Effector memory CD4-positive, alpha-beta T cell (primary cell): ENCODE measurements around the gene ZNF485.

ENCODE experiments used
- DNase-seq, 3 donors: peaks; one replicate each; pipeline ENCODE4 v3.0.0-alpha.2; 2020
- H3K27ac ChIP-seq: 2 replicates; pipeline ENCODE4 v1.7.0; 2013; ENCODE audit warnings: mild to moderate bottlenecking, low read length, moderate library complexity; ENCODE audit not compliant: insufficient read depth, poor library complexity, severe bottlenecking
- H3K27me3 ChIP-seq: replicated peaks from 2 replicates; pipeline ENCODE4 v1.7.0; 2013; ENCODE audit warnings: mild to moderate bottlenecking, low read length; ENCODE audit not compliant: insufficient read depth, control insufficient read depth, poor library complexity, severe bottlenecking
- H3K36me3 ChIP-seq: 2 replicates; pipeline ENCODE4 v1.7.0; 2013; ENCODE audit warnings: mild to moderate bottlenecking, low read length, moderate library complexity; ENCODE audit not compliant: control insufficient read depth, insufficient read depth
- H3K4me1 ChIP-seq: 2 replicates; pipeline ENCODE4 v1.7.0; 2013; ENCODE audit warnings: low read length, mild to moderate bottlenecking; ENCODE audit not compliant: control insufficient read depth, insufficient read depth, poor library complexity, severe bottlenecking
- H3K4me3 ChIP-seq: 2 replicates; pipeline ENCODE4 v1.7.0; 2013; ENCODE audit warnings: low read length, low read depth, mild to moderate bottlenecking; ENCODE audit not compliant: insufficient read depth, poor library complexity, severe bottlenecking
- H3K9me3 ChIP-seq: 2 replicates; pipeline ENCODE4 v1.7.0; 2013; ENCODE audit warnings: mild to moderate bottlenecking, low read length, moderate library complexity; ENCODE audit not compliant: control insufficient read depth
- total RNA-seq, 3 donors: gene quantifications; one replicate each; lab custom pipeline; 2026; lab: John Stamatoyannopoulos, UW

The ZNF485 gene
- total RNA-seq: 1.9 to 4.7 (median 4.5) reads per million in 3 donors

DNA sequence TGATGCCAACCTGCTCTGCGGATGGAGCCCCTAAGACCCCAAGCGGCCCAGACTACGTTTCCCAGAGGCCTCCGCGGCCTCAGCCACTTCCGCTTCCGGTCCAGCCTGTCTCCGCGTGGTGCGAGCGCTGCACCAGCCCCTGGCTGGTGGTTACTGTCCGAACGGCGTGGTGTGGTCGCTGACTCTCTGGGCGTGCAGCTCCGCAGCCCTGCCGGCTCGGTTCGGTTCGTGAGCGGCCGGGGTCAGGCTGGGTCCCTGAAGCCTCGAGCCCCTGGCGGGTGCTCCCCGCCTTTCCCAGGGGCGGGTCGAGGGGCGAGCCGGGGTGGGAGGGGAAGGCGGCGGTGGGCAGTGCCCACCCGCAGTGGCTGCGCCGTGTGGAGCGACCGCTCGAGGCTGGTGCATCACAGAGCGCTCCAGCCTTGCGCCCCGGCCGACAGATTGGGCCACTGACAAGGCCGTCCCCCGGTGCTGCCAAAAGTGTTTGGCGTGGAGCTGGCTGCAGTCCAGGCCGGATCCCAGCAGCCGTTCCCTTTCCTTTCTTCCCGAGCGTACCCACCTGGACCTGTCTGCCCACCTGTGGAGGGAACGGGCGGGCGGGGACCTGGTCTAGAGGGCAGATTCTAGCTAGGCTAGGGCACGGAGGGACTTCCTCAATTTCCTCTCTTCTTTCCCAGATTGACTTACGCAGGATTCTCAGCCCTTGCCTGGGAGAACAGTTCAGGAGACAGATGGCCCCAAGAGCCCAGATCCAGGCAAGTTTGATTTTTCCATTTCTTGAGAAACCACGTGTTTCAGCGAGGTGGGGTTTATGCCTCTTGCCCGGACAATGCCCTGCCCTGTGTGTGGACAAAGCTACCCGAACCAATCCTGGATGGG, at the start of gene ZNF485:
ZNF485 (plus strand) TSS at position 116 of the 876 bp plus-strand sequence; CDS start at position 729, 613 bp downstream.
- Histone ChIP-seq H3K9me3 (no peaks in the 10 kb centered on the region), H3K4me1 (peaks cover 5% of the 10 kb centered on the region), H3K27ac (peak within 1 kb of the TSS; percentile 56), H3K36me3 (no peaks in the 10 kb centered on the region), H3K27me3 (no peaks in the 10 kb centered on the region), H3K4me3 (peak within 1 kb of the TSS; percentile 89)
- DNase-seq: peak; percentile 12 to 37 (median 29)

DNA sequence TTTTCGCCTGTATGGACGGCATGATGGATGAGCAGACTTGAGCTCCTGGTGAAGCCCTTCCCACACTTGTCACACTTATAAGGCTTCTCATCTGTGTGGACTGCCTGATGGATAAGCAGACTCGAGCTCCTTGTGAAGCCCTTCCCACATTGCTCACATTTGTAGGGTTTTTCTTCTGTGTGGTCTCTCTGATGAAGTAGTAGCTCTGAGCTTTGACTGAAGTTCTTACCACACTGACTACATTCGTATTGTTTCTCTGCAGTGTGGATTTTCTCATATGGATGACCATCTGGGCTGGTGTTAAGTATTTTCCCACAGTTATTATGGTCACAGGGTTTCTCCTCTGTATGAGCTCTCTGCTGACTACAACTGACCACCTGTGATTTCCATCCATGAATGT, 49.0 kb upstream of the ZNF485 start:
- H3K4me3 ChIP-seq: no peak overlapping the region
- no peaks in the 10 kb centered on the region for H3K4me1 ChIP-seq
- no peak for DNase-seq
- peaks cover 9% of the 10 kb centered on the region for H3K36me3 ChIP-seq
- H3K27ac ChIP-seq: no peak overlapping the region
- peaks cover 14% of the 10 kb centered on the region for H3K9me3 ChIP-seq
- no peaks in the 10 kb centered on the region for H3K27me3 ChIP-seq

DNA sequence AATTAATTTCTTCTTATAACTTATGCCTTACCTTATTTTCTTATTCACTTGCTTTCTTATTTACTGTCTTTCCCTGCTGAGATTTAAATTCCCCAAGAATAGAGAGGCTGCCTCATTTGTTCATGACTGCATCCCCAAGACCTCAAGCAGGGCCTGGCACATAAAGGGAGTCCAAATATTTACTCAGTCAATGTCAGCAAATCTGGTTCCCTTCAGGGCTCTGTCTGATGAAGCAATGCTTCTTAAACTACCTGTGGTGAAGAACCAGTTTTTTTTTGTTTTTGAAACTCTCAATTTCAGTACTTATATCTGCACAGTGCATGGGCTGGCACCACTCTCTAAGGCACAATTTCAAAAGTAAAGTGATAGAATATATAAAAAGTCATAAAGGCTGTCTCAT, 36.6 kb upstream of the ZNF485 start:
- peaks cover under 1% of the 10 kb centered on the region for H3K4me1 ChIP-seq
- H3K4me3 ChIP-seq: no peak overlapping the region
- no peaks in the 10 kb centered on the region for H3K9me3 ChIP-seq
- no peaks in the 10 kb centered on the region for H3K27me3 ChIP-seq
- H3K36me3 ChIP-seq: peaks cover 3% of the 10 kb centered on the region
- no peak overlapping the region for H3K27ac ChIP-seq
- DNase-seq: no peak

DNA sequence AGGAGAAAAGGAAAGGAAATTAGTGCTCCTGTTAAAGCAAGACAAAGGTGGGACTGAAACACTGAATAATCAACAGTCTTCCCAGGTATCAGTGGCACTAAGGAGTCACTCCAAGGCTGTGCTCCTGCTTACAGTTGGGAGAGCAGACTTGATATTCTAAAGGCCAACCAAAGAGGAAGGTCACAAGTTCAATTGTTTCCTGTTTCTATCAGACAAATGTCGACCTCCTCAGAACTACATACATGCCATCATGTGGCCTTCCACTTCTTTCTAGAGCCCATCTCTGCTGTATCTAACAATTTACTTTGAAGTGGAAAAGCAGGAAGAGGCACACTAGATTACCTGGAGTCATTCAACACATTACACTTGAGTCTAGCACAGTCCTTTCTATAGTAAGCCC, 35.3 kb upstream of the ZNF485 start:
- no peaks in the 10 kb centered on the region for H3K27me3 ChIP-seq
- DNase-seq: no peak
- H3K36me3 ChIP-seq: no peaks in the 10 kb centered on the region
- H3K27ac ChIP-seq: no peak overlapping the region
- no peak overlapping the region for H3K4me3 ChIP-seq
- peaks cover 6% of the 10 kb centered on the region for H3K4me1 ChIP-seq
- no peaks in the 10 kb centered on the region for H3K9me3 ChIP-seq

DNA sequence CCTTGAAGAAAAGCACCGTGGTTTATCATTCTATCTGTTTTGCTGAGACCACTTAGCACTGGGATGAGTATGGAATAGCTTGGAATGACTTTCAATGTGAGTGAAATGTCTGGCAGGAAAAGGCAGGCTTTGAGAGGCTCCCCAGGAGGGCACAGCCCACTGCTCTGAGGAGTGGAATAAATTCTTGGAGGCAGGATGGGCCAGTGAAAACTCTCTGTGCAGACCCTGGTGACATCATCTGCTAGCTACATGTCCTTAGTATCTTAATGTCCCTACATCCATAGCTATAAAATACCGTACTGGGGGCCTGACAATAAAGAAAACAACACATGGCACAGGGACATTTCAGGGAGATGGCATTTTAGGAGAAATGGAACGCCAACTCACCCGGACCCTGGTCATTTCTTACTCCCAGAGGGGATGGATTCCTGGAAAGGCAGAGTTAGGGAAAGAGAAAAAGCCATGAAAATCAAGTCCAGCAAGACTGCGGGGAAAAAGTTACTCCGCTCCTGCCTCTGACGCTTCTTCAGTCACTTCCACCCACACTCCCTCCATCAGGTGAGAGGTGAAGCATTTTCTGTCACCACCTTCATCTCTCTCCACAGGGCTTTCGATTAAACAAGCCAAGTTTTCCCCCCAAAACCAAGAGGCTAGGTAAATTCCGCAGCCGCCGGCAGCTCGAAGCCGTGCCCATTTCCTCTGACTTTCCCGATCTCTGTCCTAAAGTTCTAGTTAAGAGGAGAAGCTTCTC, 32.8 kb upstream of the ZNF485 start:
- no peaks in the 10 kb centered on the region for H3K9me3 ChIP-seq
- H3K27me3 ChIP-seq: no peaks in the 10 kb centered on the region
- DNase-seq: no peak
- no peak overlapping the region for H3K4me3 ChIP-seq
- H3K36me3 ChIP-seq: no peaks in the 10 kb centered on the region
- H3K4me1 ChIP-seq: peaks cover 6% of the 10 kb centered on the region
- no peak overlapping the region for H3K27ac ChIP-seq

DNA sequence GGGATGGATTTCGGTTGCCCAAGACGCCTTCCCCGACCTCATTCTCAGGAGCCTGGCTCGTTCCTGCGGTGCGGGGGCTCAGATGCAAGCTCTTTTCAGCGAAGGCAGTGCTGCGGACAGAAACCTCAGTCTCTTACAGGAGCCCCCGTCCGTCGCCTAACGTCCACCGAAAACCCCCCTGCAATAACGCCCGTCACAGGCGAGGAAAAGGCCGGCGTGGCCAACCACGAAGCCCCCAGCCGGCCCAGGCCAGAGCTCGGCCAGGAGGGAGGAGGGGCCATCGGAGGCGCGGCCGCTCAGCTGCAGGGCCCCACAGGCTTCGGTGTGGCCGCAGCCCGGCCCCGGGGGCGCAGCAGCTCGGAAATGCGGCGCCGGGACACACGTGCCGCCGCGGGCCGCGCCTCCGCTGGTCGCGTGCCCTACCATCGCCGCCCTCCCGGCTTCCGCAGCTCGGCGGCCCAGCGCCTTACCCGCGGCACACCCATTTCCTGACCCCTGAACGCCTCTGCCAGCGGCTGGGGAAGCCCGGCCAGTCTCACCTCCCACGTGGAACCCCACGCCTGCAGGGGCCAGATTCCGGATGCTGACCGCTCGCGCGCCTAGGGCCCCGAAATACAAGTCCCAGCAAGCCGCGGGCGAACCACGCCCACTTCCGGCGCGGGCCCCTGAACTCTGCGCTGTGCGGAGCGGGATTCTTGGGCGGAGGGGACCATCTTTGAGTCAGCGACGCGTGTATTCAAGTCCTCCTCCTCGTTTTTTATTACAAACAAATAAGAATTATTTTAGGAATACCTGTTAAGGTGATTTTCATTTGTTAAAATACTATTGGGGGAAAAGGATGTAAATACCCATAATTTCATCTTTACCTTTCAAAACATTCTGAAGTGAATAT, 32.0 kb upstream of the ZNF485 start, which contains the start of gene ZNF239:
ZNF239 (minus strand) TSS at position 616 of the 892 bp plus-strand sequence. CDS start 16,537 bp downstream, outside the sequence.
- H3K9me3 ChIP-seq: no peaks in the 10 kb centered on the region
- peaks cover 6% of the 10 kb centered on the region for H3K4me1 ChIP-seq
- no peaks in the 10 kb centered on the region for H3K27me3 ChIP-seq
- peak within 1 kb of the TSS; percentile 48 for H3K27ac ChIP-seq
- no peaks in the 10 kb centered on the region for H3K36me3 ChIP-seq
- DNase-seq: peak; percentile 66 to 78 (median 77)
- H3K4me3 ChIP-seq: peak within 1 kb of the TSS; percentile 51

DNA sequence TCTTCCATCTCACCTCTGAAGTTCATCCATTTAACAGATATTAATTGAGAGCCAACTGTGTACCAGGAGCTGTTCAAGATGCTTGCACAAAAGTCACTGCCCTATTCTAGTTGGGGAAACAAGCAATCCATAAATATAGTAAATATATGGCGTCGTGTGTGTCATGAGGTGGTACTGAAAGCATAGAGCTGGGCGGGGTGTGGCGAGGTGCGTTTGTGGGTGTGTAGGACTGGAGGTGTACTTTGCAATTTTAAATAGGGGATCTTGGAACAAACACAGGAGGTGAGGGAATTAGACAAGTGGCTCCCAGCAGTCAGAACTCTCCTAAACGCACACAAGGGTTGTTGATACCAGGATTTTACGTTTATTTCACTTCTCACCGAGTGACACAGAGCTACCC, 31.3 kb upstream of the ZNF485 start:
- no peaks in the 10 kb centered on the region for H3K9me3 ChIP-seq
- H3K27ac ChIP-seq: peak overlapping the region; percentile 48
- H3K36me3 ChIP-seq: no peaks in the 10 kb centered on the region
- no peak for DNase-seq
- no peaks in the 10 kb centered on the region for H3K27me3 ChIP-seq
- peaks cover 6% of the 10 kb centered on the region for H3K4me1 ChIP-seq
- H3K4me3 ChIP-seq: peak overlapping the region; percentile 51

DNA sequence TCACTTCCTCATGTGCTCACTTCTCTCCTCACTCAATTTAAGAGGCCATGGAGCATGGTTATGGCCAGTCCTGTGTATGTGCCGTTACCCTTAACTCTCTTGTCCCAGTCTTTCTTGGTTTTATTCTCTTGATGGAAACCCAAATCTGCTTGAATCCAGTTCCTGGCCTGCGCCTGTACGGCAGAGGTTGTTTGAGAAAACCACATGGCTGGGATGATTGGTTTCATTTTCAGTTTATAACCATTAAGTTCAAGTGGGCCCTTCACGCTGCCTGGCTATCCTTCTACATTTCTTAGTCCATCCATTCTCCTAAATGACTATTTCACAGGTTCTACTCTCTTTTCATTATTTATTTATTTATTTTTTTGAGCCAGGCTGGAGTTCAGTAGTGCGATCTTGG, 30.2 kb upstream of the ZNF485 start:
- H3K4me1 ChIP-seq: peaks cover 6% of the 10 kb centered on the region
- no peak overlapping the region for H3K27ac ChIP-seq
- no peaks in the 10 kb centered on the region for H3K9me3 ChIP-seq
- no peaks in the 10 kb centered on the region for H3K36me3 ChIP-seq
- DNase-seq: no peak
- peak overlapping the region; percentile 30 for H3K4me3 ChIP-seq
- H3K27me3 ChIP-seq: no peaks in the 10 kb centered on the region

DNA sequence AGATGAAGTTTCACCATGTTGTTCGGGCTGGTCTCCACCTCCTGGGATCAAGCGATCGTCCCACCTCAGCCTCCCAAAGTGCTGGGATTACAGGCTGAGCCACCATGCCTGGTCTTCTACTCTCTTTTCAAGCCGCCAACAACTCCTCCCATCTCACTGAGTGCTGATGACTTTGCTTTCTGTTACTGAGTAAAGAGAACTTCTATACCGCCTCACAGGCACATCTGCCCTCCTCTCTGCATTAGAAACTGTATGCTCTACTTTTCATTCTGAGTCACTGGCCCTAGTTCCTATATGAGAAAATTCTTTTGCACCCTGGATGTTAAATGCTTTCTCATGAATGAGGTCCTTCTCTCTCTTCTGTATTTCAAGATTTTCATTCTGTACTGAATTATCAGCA, 29.7 kb upstream of the ZNF485 start:
- Histone ChIP-seq H3K36me3 (no peaks in the 10 kb centered on the region), H3K9me3 (no peaks in the 10 kb centered on the region), H3K27me3 (no peaks in the 10 kb centered on the region), H3K27ac (no peak overlapping the region), H3K4me1 (peaks cover 6% of the 10 kb centered on the region), H3K4me3 (no peak overlapping the region)
- DNase-seq: no peak
